ENCODE measurements around the gene COL4A1. TPM values are rescaled to one million over a fixed set of nuclear protein-coding genes. Genes with fewer than 3 reads are reported as not detected.

COL4A1 gene
- total and polyA plus RNA-seq, 12 donors = 83.3 to 342 (median 147) TPM

- DNase-seq (no peak), ATAC-seq (no peak)
- peak overlapping the region in 1 of 10 donors; percentile 48 for H3K27ac ChIP-seq
- no peak for TF ChIP-seq CTCF (IDR thresholded peaks at IDR 0.05)
- H3K4me3 ChIP-seq = no peak overlapping the region
- no peaks in the 10 kb centered on the region for H3K9me3 ChIP-seq
- 70 to 75% methylated on average over 1 of the region's 1 CpG for WGBS, 2 donors
- intact Hi-C loops (cut with DNase I) = no loop called here
- peaks cover 29 to 99% (median 76%) of the 10 kb centered on the region in 9 donors for H3K4me1 ChIP-seq
- H3K27me3 ChIP-seq = no peaks in the 10 kb centered on the region
- peaks cover 0 to 28% (median 0%) of the 10 kb centered on the region in 9 donors for H3K36me3 ChIP-seq
These were observed 24.6 kb downstream of the COL4A1 start for GRCh38 chr13:110282316-110282841.

- peaks cover 24 to 99% (median 77%) of the 10 kb centered on the region in 9 donors for H3K4me1 ChIP-seq
- no peak for ATAC-seq
- intact Hi-C loops (cut with DNase I) = no loop called here
- DNase-seq = no peak
- H3K36me3 ChIP-seq = peaks cover 0 to 27% (median 0%) of the 10 kb centered on the region in 9 donors
- no peaks in the 10 kb centered on the region for H3K9me3 ChIP-seq
- H3K4me3 ChIP-seq = no peak overlapping the region
- TF ChIP-seq CTCF (IDR thresholded peaks at IDR 0.05) = no peak
- no peaks in the 10 kb centered on the region for H3K27me3 ChIP-seq
- WGBS, 2 donors = 88 to 92% methylated on average over 5 of the region's 5 CpGs
- peak overlapping the region in 8 of 10 donors; percentile 11 to 50 (median 30) for H3K27ac ChIP-seq
These were observed 25.2 kb downstream of the COL4A1 start for GRCh38 chr13:110281736-110282135.

GRCh38 chr13:110280985-110281688, 25.8 kb downstream of the COL4A1 start:
- Histone ChIP-seq H3K4me3 (no peak overlapping the region), H3K36me3 (peaks cover 0 to 26% (median 0%) of the 10 kb centered on the region in 9 donors), H3K27ac (peak overlapping the region in 8 of 10 donors; percentile 6 to 55 (median 42)), H3K4me1 (peaks cover 18 to 99% (median 77%) of the 10 kb centered on the region in 9 donors), H3K27me3 (no peaks in the 10 kb centered on the region), H3K9me3 (no peaks in the 10 kb centered on the region)
- intact Hi-C loops (cut with DNase I) = no loop called here
- no peak for TF ChIP-seq CTCF (IDR thresholded peaks at IDR 0.05)
- DNase-seq = no peak
- peak in 7 of 8 donors; percentile 26 to 84 (median 60) for ATAC-seq
- WGBS, 2 donors = 65 to 67% methylated on average over 7 of the region's 7 CpGs

GRCh38 chr13:110280231-110280813, 26.6 kb downstream of the COL4A1 start:
- ATAC-seq (no peak), DNase-seq (no peak)
- Histone ChIP-seq H3K4me3 (no peak overlapping the region), H3K27me3 (no peaks in the 10 kb centered on the region), H3K27ac (peak overlapping the region in 7 of 10 donors; percentile 6 to 65 (median 40)), H3K36me3 (peaks cover 0 to 20% (median 0%) of the 10 kb centered on the region in 9 donors), H3K4me1 (peaks cover 15 to 99% (median 73%) of the 10 kb centered on the region in 9 donors), H3K9me3 (no peaks in the 10 kb centered on the region)
- no peak for TF ChIP-seq CTCF (IDR thresholded peaks at IDR 0.05)
- intact Hi-C loops (cut with DNase I) = no loop called here
- WGBS, 2 donors = 81 to 85% methylated on average over 9 of the region's 9 CpGs
